WTC11 (cell line): Measurements from ENCODE around the gene CSTPP1. TPM values are rescaled to one million over a fixed set of nuclear protein-coding genes. Genes with fewer than 3 reads are reported as not detected.

Source experiments
- ATAC-seq: fragments of 200-7000 bp; cut with Tn5 transposase; 2 replicates; pipeline ENCODE4 v1.10.0; 2021; ENCODE audit warnings: mild to moderate bottlenecking, moderate library complexity
- CTCF ChIA-PET: fragments of 300-600 bp; sonication (Branson Sonifier 250); formaldehyde crosslinking; loops from one replicate; lab custom pipeline; 2021; ENCODE audit warnings: antibody characterized with exemption; lab: Charles Lee
- POLR2A ChIA-PET: fragments of 350-600 bp; sonication (Branson Sonifier 250); formaldehyde crosslinking; loops from one replicate; lab custom pipeline; 2021; ENCODE audit warnings: antibody characterized with exemption; lab: Charles Lee
- DNase-seq: peaks from one replicate; pipeline ENCODE4 v3.0.0; 2021; ENCODE audit warnings: low spot score
- H3K27ac Mint-ChIP-seq: 2 replicates; pipeline ENCODE4 v1.8.0; 2021; ENCODE audit warnings: mixed read lengths
- H3K27me3 Mint-ChIP-seq: 2 replicates; pipeline ENCODE4 v1.8.0; 2021; ENCODE audit warnings: low read depth, mild to moderate bottlenecking, moderate library complexity, mixed read lengths
- H3K36me3 Mint-ChIP-seq: 2 replicates; pipeline ENCODE4 v1.8.0; 2021; ENCODE audit warnings: mixed read lengths
- H3K4me1 Mint-ChIP-seq: 2 replicates; pipeline ENCODE4 v1.8.0; 2022; ENCODE audit warnings: mixed read lengths
- H3K4me3 Mint-ChIP-seq: 2 replicates; pipeline ENCODE4 v1.8.0; 2021; ENCODE audit warnings: mild to moderate bottlenecking, moderate library complexity, mixed read lengths
- H3K9me3 Mint-ChIP-seq: 2 replicates; pipeline ENCODE4 v1.8.0; 2021; ENCODE audit warnings: mixed read lengths
- CBFB ChIP-seq: sonication (generic); formaldehyde crosslinking; IDR thresholded peaks from 2 replicates; pipeline ENCODE4 v1.8.1; 2022; ENCODE audit warnings: mild to moderate bottlenecking, low read depth, missing genetic modification reagents
- ETV6 ChIP-seq: sonication (generic); formaldehyde crosslinking; IDR thresholded peaks from 2 replicates; pipeline ENCODE4 v1.8.1; 2022; ENCODE audit warnings: mild to moderate bottlenecking, missing genetic modification reagents
- FOXJ3 ChIP-seq: sonication (generic); formaldehyde crosslinking; IDR thresholded peaks from 2 replicates; pipeline ENCODE4 v1.9.0; 2021; ENCODE audit warnings: missing genetic modification reagents, mild to moderate bottlenecking, borderline replicate concordance
- HMGA2 ChIP-seq: fragments of 250-450 bp; sonication (Bioruptor Pico); IDR thresholded peaks from 2 replicates; pipeline ENCODE4 v1.4.0; 2021; ENCODE audit warnings: mild to moderate bottlenecking, moderate library complexity
- IRF2 ChIP-seq: sonication (generic); formaldehyde crosslinking; IDR thresholded peaks from 2 replicates; pipeline ENCODE4 v1.8.0; 2022; ENCODE audit warnings: low read depth, missing genetic modification reagents, borderline replicate concordance
- OVOL2 ChIP-seq: fragments of 250-450 bp; sonication (Bioruptor Pico); IDR thresholded peaks from 2 replicates; pipeline ENCODE4 v1.9.0; 2021; ENCODE audit warnings: mild to moderate bottlenecking, borderline replicate concordance
- PRRX2 ChIP-seq: fragments of 250-450 bp; sonication (Bioruptor Pico); IDR thresholded peaks from 2 replicates; pipeline ENCODE4 v1.8.0; 2021; ENCODE audit warnings: mild to moderate bottlenecking
- RELA ChIP-seq: sonication (generic); formaldehyde crosslinking; IDR thresholded peaks from 2 replicates; pipeline ENCODE4 v1.8.1; 2022; ENCODE audit warnings: missing genetic modification reagents, mild to moderate bottlenecking, borderline replicate concordance
- TEAD4 ChIP-seq: sonication (generic); formaldehyde crosslinking; IDR thresholded peaks from 2 replicates; pipeline ENCODE4 v1.8.0; 2022; ENCODE audit warnings: mild to moderate bottlenecking, missing genetic modification reagents
- ZNF121 ChIP-seq: sonication (generic); formaldehyde crosslinking; IDR thresholded peaks from 2 replicates; pipeline ENCODE4 v1.8.0; 2023; ENCODE audit warnings: missing genetic modification reagents
- ZNF423 ChIP-seq: fragments of 250-450 bp; sonication (Bioruptor Pico); IDR thresholded peaks from 2 replicates; pipeline ENCODE4 v2.1.2; 2022; ENCODE audit warnings: mild to moderate bottlenecking, moderate library complexity
- total RNA-seq: library from RNA; stranded (reverse); gene quantifications from 3 replicates; pipeline ENCODE4 v1.2.3, GENCODE V29; 2021
- TF ChIP-seq, protein P1 (sequence below): sonication (generic); formaldehyde crosslinking; conservative IDR thresholded peaks from 2 replicates; pipeline ENCODE4 v1.8.1; 2022; ENCODE audit warnings: mild to moderate bottlenecking, missing genetic modification reagents
- TF ChIP-seq, protein P2 (sequence below): sonication (generic); formaldehyde crosslinking; conservative IDR thresholded peaks from 2 replicates; pipeline ENCODE4 v1.8.1; 2023; ENCODE audit warnings: mild to moderate bottlenecking, low read depth, missing genetic modification reagents, moderate library complexity
- TF ChIP-seq, protein P3 (sequence below): sonication (generic); formaldehyde crosslinking; IDR thresholded peaks from 2 replicates; pipeline ENCODE4 v1.8.0; 2022; ENCODE audit warnings: mild to moderate bottlenecking, missing genetic modification reagents
- TF ChIP-seq, protein P4 (sequence below): sonication (generic); formaldehyde crosslinking; IDR thresholded peaks from 2 replicates; pipeline ENCODE4 v1.8.0; 2023; ENCODE audit warnings: mild to moderate bottlenecking, missing genetic modification reagents
- TF ChIP-seq, protein P5 (sequence below): sonication (generic); formaldehyde crosslinking; IDR thresholded peaks from 2 replicates; pipeline ENCODE4 v1.8.0; 2022; ENCODE audit warnings: mild to moderate bottlenecking, missing genetic modification reagents
- TF ChIP-seq, protein P6 (sequence below): sonication (generic); formaldehyde crosslinking; IDR thresholded peaks from 2 replicates; pipeline ENCODE4 v1.8.1; 2022; ENCODE audit warnings: mild to moderate bottlenecking, moderate library complexity, missing genetic modification reagents
- TF ChIP-seq, protein P7 (sequence below): sonication (generic); formaldehyde crosslinking; IDR thresholded peaks from 2 replicates; pipeline ENCODE4 v1.8.1; 2022; ENCODE audit warnings: mild to moderate bottlenecking, missing genetic modification reagents, moderate library complexity, borderline replicate concordance
- TF ChIP-seq, protein P8 (sequence below): sonication (generic); formaldehyde crosslinking; IDR thresholded peaks from 2 replicates; pipeline ENCODE4 v1.8.1; 2023; ENCODE audit warnings: mild to moderate bottlenecking, missing genetic modification reagents, moderate library complexity
- TF ChIP-seq, protein P9 (sequence below): fragments of 250-450 bp; sonication (Bioruptor Pico); conservative IDR thresholded peaks from 2 replicates; pipeline ENCODE4 v1.9.0; 2021; ENCODE audit warnings: mild to moderate bottlenecking

Gene CSTPP1
- total RNA-seq, 1 experiment from 2014 or later, result 23.6 TPM

DNA sequence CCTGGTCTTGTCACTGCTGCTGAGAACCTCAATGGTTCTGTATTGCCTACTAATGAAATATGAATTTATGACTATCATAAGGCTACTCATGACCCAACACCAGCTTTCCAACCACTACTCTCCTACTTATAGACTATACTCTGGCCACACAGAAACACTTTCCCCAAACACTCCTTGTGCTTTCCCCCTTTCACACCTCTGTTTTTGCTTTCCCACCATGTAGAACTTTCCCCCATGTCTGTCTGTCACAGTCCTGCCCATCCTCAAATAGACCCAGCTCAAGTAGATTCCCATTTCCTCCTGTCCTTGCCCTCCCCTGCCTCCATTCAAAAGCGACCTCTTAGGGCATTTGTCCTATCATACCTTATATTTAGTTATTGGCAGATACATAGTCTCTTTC is 134.2 kb downstream of the CSTPP1 start:
- H3K27me3 Mint-ChIP-seq, result no peaks in the 10 kb centered on the region
- H3K4me3 Mint-ChIP-seq, result no peak overlapping the region
- no peak for ATAC-seq
- ChIA-PET CTCF (no interaction called here), POLR2A (no interaction called here)
- peak overlapping the region; percentile 14; the same call in 1 of the 2 replicates for H3K27ac Mint-ChIP-seq
- DNase-seq, result no peak
- TF ChIP-seq, protein P1, sequence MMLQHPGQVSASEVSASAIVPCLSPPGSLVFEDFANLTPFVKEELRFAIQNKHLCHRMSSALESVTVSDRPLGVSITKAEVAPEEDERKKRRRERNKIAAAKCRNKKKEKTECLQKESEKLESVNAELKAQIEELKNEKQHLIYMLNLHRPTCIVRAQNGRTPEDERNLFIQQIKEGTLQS (CRISPR knock-in tag), result no peak
- TF ChIP-seq OVOL2 (CRISPR knock-in tag), result no peak
- TF ChIP-seq IRF2 (CRISPR knock-in tag), result no peak
- TF ChIP-seq RELA (CRISPR knock-in tag), result no peak
- TF ChIP-seq, protein P2, sequence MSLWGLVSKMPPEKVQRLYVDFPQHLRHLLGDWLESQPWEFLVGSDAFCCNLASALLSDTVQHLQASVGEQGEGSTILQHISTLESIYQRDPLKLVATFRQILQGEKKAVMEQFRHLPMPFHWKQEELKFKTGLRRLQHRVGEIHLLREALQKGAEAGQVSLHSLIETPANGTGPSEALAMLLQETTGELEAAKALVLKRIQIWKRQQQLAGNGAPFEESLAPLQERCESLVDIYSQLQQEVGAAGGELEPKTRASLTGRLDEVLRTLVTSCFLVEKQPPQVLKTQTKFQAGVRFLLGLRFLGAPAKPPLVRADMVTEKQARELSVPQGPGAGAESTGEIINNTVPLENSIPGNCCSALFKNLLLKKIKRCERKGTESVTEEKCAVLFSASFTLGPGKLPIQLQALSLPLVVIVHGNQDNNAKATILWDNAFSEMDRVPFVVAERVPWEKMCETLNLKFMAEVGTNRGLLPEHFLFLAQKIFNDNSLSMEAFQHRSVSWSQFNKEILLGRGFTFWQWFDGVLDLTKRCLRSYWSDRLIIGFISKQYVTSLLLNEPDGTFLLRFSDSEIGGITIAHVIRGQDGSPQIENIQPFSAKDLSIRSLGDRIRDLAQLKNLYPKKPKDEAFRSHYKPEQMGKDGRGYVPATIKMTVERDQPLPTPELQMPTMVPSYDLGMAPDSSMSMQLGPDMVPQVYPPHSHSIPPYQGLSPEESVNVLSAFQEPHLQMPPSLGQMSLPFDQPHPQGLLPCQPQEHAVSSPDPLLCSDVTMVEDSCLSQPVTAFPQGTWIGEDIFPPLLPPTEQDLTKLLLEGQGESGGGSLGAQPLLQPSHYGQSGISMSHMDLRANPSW, result no peak
- H3K4me1 Mint-ChIP-seq, result peaks cover 32% of the 10 kb centered on the region
- H3K9me3 Mint-ChIP-seq, result peaks cover 4% of the 10 kb centered on the region; the same call in 1 of the 2 replicates
- no peaks in the 10 kb centered on the region for H3K36me3 Mint-ChIP-seq

DNA sequence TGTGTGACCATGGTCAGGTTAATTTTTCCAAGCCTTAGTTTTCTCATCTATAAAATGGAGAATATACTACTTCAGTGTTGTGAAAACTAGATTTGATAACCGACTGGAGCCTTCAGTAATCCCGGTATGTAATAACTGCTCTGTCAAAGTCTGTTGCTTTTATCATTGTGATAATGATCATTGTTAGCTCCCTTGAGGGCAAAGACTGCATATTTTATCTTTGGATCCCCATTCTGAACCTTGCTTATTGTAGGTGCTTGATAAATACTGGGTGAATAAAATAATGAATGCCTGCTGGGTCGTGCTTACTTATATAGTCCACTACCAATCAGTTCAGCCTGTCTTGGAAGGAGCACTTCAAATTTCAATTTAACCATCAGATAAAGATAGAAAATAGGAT is 134.8 kb downstream of the CSTPP1 start:
- Mint-ChIP-seq H3K27ac (no peak overlapping the region), H3K27me3 (no peaks in the 10 kb centered on the region), H3K4me1 (peaks cover 26% of the 10 kb centered on the region), H3K4me3 (no peak overlapping the region), H3K36me3 (no peaks in the 10 kb centered on the region), H3K9me3 (peaks cover 4% of the 10 kb centered on the region; the same call in 1 of the 2 replicates)
- ChIA-PET CTCF (interaction anchor here (1.6 kb wide), 1 partner anchor 82 kb away, joined by 7 read pairs; no protein-coding TSS in a partner anchor), POLR2A (no interaction called here)
- no peak for DNase-seq
- no peak for TF ChIP-seq CBFB (CRISPR knock-in tag)
- TF ChIP-seq, protein P3, sequence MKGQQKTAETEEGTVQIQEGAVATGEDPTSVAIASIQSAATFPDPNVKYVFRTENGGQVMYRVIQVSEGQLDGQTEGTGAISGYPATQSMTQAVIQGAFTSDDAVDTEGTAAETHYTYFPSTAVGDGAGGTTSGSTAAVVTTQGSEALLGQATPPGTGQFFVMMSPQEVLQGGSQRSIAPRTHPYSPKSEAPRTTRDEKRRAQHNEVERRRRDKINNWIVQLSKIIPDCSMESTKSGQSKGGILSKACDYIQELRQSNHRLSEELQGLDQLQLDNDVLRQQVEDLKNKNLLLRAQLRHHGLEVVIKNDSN (CRISPR knock-in tag), result no peak
- TF ChIP-seq ZNF121, result no peak
- TF ChIP-seq ETV6 (CRISPR knock-in tag), result no peak
- TF ChIP-seq TEAD4 (CRISPR knock-in tag), result no peak
- TF ChIP-seq ZNF423, result no peak
- ATAC-seq, result no peak

DNA sequence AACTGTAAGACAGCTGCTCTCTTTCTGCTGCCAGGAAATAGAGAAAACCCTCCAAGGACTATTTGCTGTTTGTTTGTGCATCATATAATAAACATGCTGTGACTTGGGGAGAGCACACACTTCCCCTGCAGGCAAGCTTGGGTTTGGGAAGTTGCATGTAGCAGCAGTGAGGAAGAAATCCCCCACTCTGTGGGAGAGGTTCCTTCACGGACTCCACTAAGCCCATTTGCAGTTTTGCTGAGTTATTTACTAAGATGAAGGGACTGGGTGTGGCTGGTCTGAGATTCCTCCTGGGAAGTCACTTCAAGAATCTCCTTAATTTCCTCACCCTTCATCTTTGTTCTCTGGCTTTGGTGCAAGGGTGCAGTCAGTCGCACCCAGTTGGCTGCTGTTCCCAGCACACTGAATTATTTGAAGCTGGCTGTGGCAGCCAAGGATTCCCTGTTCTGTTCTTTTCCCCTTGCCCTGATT is 135.3 kb downstream of the CSTPP1 start:
- CTCF ChIA-PET, result interaction anchor here (0.5 to 1.6 kb wide), 3 partner anchors 81 to 650 kb away, joined by 3 to 7 read pairs (median 3); no protein-coding TSS in a partner anchor
- DNase-seq, result no peak
- 0 out of 2 replicates have a peak, but pooled peaks have one; percentile 20 for ATAC-seq
- H3K27me3 Mint-ChIP-seq, result no peaks in the 10 kb centered on the region
- H3K27ac Mint-ChIP-seq, result peak overlapping the region; percentile 84
- POLR2A ChIA-PET, result no interaction called here
- H3K4me3 Mint-ChIP-seq, result no peak overlapping the region
- peaks cover 4% of the 10 kb centered on the region; the same call in 1 of the 2 replicates for H3K9me3 Mint-ChIP-seq
- peaks cover 25% of the 10 kb centered on the region for H3K4me1 Mint-ChIP-seq
- H3K36me3 Mint-ChIP-seq, result no peaks in the 10 kb centered on the region
- TF ChIP-seq, protein P4, sequence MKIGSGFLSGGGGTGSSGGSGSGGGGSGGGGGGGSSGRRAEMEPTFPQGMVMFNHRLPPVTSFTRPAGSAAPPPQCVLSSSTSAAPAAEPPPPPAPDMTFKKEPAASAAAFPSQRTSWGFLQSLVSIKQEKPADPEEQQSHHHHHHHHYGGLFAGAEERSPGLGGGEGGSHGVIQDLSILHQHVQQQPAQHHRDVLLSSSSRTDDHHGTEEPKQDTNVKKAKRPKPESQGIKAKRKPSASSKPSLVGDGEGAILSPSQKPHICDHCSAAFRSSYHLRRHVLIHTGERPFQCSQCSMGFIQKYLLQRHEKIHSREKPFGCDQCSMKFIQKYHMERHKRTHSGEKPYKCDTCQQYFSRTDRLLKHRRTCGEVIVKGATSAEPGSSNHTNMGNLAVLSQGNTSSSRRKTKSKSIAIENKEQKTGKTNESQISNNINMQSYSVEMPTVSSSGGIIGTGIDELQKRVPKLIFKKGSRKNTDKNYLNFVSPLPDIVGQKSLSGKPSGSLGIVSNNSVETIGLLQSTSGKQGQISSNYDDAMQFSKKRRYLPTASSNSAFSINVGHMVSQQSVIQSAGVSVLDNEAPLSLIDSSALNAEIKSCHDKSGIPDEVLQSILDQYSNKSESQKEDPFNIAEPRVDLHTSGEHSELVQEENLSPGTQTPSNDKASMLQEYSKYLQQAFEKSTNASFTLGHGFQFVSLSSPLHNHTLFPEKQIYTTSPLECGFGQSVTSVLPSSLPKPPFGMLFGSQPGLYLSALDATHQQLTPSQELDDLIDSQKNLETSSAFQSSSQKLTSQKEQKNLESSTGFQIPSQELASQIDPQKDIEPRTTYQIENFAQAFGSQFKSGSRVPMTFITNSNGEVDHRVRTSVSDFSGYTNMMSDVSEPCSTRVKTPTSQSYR (CRISPR knock-in tag), result no peak
- TF ChIP-seq PRRX2 (CRISPR knock-in tag) (no peak), ZNF121 (no peak), OVOL2 (CRISPR knock-in tag) (no peak), HMGA2 (CRISPR knock-in tag) (no peak), FOXJ3 (CRISPR knock-in tag) (no peak)
- TF ChIP-seq, protein P5, sequence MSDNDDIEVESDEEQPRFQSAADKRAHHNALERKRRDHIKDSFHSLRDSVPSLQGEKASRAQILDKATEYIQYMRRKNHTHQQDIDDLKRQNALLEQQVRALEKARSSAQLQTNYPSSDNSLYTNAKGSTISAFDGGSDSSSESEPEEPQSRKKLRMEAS, result no peak
- TF ChIP-seq, protein P6, sequence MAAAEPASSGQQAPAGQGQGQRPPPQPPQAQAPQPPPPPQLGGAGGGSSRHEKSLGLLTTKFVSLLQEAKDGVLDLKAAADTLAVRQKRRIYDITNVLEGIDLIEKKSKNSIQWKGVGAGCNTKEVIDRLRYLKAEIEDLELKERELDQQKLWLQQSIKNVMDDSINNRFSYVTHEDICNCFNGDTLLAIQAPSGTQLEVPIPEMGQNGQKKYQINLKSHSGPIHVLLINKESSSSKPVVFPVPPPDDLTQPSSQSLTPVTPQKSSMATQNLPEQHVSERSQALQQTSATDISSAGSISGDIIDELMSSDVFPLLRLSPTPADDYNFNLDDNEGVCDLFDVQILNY (CRISPR knock-in tag), result no peak
- TF ChIP-seq, protein P7, sequence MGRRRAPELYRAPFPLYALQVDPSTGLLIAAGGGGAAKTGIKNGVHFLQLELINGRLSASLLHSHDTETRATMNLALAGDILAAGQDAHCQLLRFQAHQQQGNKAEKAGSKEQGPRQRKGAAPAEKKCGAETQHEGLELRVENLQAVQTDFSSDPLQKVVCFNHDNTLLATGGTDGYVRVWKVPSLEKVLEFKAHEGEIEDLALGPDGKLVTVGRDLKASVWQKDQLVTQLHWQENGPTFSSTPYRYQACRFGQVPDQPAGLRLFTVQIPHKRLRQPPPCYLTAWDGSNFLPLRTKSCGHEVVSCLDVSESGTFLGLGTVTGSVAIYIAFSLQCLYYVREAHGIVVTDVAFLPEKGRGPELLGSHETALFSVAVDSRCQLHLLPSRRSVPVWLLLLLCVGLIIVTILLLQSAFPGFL (CRISPR knock-in tag), result no peak
- TF ChIP-seq, protein P8, sequence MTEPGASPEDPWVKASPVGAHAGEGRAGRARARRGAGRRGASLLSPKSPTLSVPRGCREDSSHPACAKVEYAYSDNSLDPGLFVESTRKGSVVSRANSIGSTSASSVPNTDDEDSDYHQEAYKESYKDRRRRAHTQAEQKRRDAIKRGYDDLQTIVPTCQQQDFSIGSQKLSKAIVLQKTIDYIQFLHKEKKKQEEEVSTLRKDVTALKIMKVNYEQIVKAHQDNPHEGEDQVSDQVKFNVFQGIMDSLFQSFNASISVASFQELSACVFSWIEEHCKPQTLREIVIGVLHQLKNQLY (CRISPR knock-in tag), result no peak
- TF ChIP-seq, protein P9, sequence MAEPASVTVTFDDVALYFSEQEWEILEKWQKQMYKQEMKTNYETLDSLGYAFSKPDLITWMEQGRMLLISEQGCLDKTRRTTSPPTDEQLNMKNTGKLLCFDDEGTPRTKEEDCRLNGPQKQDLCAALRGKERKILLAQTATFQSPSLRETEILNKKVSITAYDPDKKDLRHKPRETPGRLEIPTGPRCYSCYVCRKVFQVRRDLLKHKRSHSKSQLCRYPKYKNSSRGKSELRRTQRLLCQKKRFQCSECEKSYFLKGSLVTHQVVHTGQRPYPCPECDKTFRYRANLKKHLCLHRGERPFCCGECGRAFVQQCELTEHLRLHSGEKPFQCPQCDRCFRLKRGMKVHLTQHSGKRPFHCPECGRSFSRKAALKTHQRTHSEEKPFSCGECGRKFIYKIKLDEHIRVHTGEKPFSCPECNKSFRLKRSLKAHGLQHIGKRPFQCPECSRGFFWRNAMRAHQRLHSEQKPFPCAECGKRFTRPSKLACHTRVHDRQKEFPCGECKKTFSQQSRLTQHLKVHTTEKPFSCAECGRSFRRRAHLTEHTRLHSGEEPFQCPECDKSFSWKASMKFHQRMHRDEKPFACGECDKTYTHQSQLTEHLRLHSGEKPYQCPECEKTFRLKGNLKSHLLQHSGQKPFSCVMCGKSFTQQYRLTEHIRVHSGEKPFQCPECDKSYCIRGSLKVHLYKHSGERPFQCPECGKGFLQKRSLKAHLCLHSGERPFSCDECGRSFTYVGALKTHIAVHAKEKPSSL (CRISPR knock-in tag), result no peak
